ENCODE measurements around the gene SCUBE3. TPM values are rescaled to one million over a fixed set of nuclear protein-coding genes. Genes with fewer than 3 reads are reported as not detected.
A peak's percentile ranks its signal among the peaks of the same experiment; 100 is the strongest.

The SCUBE3 gene
- total RNA-seq (under 1 TPM in 6 of 7 donors, not detected in 1; 0.09 to 0.43 (median 0.23) TPM), polyA plus RNA-seq (under 1 TPM; 0.03 to 0.04 (median 0.03) TPM)
- long read RNA-seq, donor 1: 0 reads
- long read RNA-seq, donor 2: 0 reads

DNA sequence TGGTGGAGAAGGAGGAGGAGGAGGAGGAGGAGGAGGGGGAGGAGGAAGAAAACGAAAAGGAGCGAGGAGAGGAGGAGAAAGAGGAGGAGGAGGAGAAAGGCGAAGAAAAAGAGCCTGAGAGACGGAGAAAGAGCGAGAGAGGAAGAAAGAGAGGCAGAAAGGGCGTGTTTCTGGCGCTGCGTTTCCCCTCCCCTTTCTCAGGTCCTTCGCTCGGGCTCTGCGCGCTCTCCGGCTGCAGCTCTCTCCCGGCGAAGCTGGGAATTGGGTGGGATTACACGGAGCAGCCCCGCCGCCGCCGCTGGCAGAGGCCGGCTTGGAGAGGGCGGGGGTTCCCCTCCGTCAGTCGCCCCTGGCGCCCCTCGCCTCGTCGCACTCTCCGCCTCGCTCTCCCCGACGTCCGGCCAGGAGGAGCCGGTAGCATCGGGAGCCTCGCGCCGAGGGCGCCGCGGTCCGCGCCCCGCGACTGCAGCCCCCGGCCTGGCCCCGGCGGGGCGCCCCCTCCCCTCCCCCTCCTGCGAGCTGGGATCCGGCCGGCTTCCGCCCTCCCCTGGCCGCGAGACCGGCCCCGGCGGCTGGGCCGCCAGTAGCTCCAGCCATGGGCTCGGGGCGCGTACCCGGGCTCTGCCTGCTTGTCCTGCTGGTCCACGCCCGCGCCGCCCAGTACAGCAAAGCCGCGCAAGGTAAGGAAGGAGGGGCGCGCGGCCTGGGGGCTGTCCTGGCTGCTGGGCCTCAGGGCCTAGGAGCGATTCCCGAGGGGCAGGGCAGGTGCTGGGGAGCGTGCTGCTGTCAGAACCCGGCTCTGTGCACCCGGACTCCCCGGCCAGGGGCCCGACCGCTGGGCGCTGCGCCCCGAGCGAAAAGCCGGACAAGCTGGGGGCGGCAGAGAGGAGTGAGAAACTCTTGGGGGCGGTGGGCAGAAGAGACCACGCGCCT is at the start of gene SCUBE3:
Gene SCUBE3, plus strand, starts transcription at position 133 of the 933 bp plus-strand sequence. Its CDS starts 463 bp downstream, at position 596.
- TF ChIP-seq POLR2AphosphoS5 (IDR thresholded peaks at IDR 0.05) (no peak), POLR2A (IDR thresholded peaks at IDR 0.05) (no peak)
- TF ChIP-seq, protein P1, sequence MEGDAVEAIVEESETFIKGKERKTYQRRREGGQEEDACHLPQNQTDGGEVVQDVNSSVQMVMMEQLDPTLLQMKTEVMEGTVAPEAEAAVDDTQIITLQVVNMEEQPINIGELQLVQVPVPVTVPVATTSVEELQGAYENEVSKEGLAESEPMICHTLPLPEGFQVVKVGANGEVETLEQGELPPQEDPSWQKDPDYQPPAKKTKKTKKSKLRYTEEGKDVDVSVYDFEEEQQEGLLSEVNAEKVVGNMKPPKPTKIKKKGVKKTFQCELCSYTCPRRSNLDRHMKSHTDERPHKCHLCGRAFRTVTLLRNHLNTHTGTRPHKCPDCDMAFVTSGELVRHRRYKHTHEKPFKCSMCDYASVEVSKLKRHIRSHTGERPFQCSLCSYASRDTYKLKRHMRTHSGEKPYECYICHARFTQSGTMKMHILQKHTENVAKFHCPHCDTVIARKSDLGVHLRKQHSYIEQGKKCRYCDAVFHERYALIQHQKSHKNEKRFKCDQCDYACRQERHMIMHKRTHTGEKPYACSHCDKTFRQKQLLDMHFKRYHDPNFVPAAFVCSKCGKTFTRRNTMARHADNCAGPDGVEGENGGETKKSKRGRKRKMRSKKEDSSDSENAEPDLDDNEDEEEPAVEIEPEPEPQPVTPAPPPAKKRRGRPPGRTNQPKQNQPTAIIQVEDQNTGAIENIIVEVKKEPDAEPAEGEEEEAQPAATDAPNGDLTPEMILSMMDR (IDR thresholded peaks at IDR 0.05 in 8 of 11, conservative IDR thresholded peaks at IDR 0.05 in 3 of 11): no peak
- H3K27me3 ChIP-seq (replicated peaks in 1 of 7): peaks cover 3 to 91% (median 49%) of the 10 kb centered on the region in 7 donors
- H3K4me3 ChIP-seq: peak within 1 kb of the TSS; percentile 34 to 75 (median 50)
- 1 to 3% (median 2%) methylated on average over 24 to 89 of the region's 89 CpGs for WGBS, 5 donors
- intact Hi-C loops (cut with DNase I; ENCODE audit: low total_unique reads): no loop called here
- H3K4me1 ChIP-seq: peaks cover 0 to 24% (median 19%) of the 10 kb centered on the region in 6 donors
- no peaks in the 10 kb centered on the region for H3K36me3 ChIP-seq
- H3K9me3 ChIP-seq: no peaks in the 10 kb centered on the region
- no peak for DNase-seq
- H3K27ac ChIP-seq: no peak within 1 kb of the TSS

- Histone ChIP-seq H3K9me3 (no peaks in the 10 kb centered on the region), H3K4me1 (peaks cover 12 to 34% (median 20%) of the 10 kb centered on the region in 6 donors), H3K27ac (no peak overlapping the region), H3K4me3 (no peak overlapping the region), H3K27me3 (replicated peaks in 1 of 7) (no peaks in the 10 kb centered on the region), H3K36me3 (no peaks in the 10 kb centered on the region)
- no peak for DNase-seq
- TF ChIP-seq, protein P1 (IDR thresholded peaks at IDR 0.05 in 8 of 11, conservative IDR thresholded peaks at IDR 0.05 in 3 of 11): no peak
- no peak for TF ChIP-seq POLR2A (IDR thresholded peaks at IDR 0.05)
- TF ChIP-seq POLR2AphosphoS5 (IDR thresholded peaks at IDR 0.05): no peak
- WGBS, 5 donors: 88 to 95% (median 92%) methylated on average over 6 of the region's 6 CpGs
- intact Hi-C loops (cut with DNase I; ENCODE audit: low total_unique reads): no loop called here
Measured at GRCh38 chr6:35164277-35164676, 49.5 kb upstream of the SCUBE3 start.

DNA sequence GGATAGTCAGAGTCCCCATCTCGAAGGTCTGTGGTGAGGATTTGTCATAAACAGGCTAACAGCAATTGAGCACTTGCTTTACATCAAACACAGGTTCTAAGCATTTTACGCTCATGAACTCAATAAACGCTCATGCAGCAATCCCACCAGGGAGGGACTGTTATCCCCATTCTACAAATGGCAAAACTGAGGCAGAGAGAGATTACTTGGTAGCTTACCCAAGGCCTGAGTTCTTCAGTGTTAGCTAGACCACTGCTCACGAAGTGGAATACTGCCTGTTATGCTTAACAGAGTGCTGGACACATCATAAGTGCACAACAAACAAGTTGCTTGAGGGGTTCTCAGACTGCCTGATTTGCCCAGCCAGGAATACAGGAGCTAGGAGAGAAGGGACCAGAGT is 48.9 kb upstream of the SCUBE3 start:
- TF ChIP-seq POLR2AphosphoS5 (IDR thresholded peaks at IDR 0.05): no peak
- TF ChIP-seq, protein P1 (IDR thresholded peaks at IDR 0.05 in 8 of 11, conservative IDR thresholded peaks at IDR 0.05 in 3 of 11): no peak
- TF ChIP-seq POLR2A (IDR thresholded peaks at IDR 0.05): no peak
- Histone ChIP-seq H3K4me3 (no peak overlapping the region), H3K27ac (no peak overlapping the region), H3K4me1 (peaks cover 12 to 31% (median 20%) of the 10 kb centered on the region in 6 donors), H3K36me3 (no peaks in the 10 kb centered on the region), H3K27me3 (replicated peaks in 1 of 7) (no peaks in the 10 kb centered on the region), H3K9me3 (no peaks in the 10 kb centered on the region)
- intact Hi-C loops (cut with DNase I; ENCODE audit: low total_unique reads): no loop called here
- 81 to 92% (median 91%) methylated on average over 4 of the region's 4 CpGs for WGBS, 5 donors
- DNase-seq: no peak

GRCh38 chr6:35165630-35166071 is 48.1 kb upstream of the SCUBE3 start:
- H3K9me3 ChIP-seq: no peaks in the 10 kb centered on the region
- H3K4me3 ChIP-seq: no peak overlapping the region
- intact Hi-C loops (cut with DNase I; ENCODE audit: low total_unique reads): no loop called here
- peak overlapping the region in 1 of 8 donors; percentile 2 for H3K27ac ChIP-seq
- 65 to 81% (median 75%) methylated on average over 2 of the region's 2 CpGs for WGBS, 5 donors
- no peaks in the 10 kb centered on the region for H3K36me3 ChIP-seq
- H3K27me3 ChIP-seq (replicated peaks in 1 of 7): peaks cover 0 to 1% (median 0%) of the 10 kb centered on the region in 7 donors
- TF ChIP-seq POLR2AphosphoS5 (IDR thresholded peaks at IDR 0.05) (no peak), POLR2A (IDR thresholded peaks at IDR 0.05) (no peak)
- DNase-seq: no peak
- H3K4me1 ChIP-seq: peaks cover 10 to 23% (median 16%) of the 10 kb centered on the region in 6 donors
